ENCODE data around the gene GPC1. TPM values are rescaled to one million over a fixed set of nuclear protein-coding genes. Genes with fewer than 3 reads are reported as not detected.

GPC1 gene
- total RNA-seq, 4 donors from 2014 or later: 117 to 153 (median 144) TPM

DNA sequence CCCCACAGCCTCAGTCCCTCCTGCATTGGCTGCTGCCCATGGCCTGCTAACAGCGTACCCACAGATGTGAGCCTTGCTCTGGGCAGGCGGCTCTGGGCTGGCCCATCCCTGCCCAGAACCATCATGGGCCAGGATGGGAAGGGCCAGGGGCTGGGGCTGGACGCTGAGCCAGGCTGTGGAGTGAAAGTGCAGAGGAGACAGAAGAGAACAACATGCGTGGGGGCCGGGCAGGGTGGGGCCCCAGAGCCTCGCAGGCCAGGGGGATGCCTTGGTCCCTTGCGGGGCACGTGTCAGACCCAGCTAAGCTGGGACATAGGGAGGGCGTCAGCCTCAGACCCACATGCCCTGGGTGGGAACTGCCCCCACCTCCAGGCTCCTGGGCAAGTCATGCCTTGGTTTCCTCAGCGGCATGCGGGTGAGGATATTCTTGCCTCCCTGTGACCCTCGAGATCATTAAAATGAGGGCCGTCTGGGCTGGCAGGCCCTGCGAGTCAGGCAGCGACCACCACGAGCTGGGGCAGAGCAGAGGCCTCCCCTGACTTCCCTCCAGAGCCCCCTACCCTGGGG, 27.3 kb downstream of the GPC1 start:
- 84 to 89% methylated on average over 9 to 16 of the region's 16 CpGs for WGBS, 2 donors
- Histone ChIP-seq H3K36me3 (peaks cover 0 to 88% (median 0%) of the 10 kb centered on the region in 3 donors), H3K9me3 (no peaks in the 10 kb centered on the region), H3K27ac (no peak overlapping the region), H3K27me3 (no peaks in the 10 kb centered on the region), H3K4me1 (peaks cover 0 to 14% (median 0%) of the 10 kb centered on the region in 4 donors), H3K4me3 (no peak overlapping the region)
- peak in 1 of 2 donors; percentile 7 for DNase-seq (ENCODE audit: low spot score in 2 of 2)
- TF ChIP-seq, protein P1, sequence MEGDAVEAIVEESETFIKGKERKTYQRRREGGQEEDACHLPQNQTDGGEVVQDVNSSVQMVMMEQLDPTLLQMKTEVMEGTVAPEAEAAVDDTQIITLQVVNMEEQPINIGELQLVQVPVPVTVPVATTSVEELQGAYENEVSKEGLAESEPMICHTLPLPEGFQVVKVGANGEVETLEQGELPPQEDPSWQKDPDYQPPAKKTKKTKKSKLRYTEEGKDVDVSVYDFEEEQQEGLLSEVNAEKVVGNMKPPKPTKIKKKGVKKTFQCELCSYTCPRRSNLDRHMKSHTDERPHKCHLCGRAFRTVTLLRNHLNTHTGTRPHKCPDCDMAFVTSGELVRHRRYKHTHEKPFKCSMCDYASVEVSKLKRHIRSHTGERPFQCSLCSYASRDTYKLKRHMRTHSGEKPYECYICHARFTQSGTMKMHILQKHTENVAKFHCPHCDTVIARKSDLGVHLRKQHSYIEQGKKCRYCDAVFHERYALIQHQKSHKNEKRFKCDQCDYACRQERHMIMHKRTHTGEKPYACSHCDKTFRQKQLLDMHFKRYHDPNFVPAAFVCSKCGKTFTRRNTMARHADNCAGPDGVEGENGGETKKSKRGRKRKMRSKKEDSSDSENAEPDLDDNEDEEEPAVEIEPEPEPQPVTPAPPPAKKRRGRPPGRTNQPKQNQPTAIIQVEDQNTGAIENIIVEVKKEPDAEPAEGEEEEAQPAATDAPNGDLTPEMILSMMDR (IDR thresholded peaks at IDR 0.05): no peak
- TF ChIP-seq POLR2A (IDR thresholded peaks at IDR 0.05) (no peak), EP300 (IDR thresholded peaks at IDR 0.05) (no peak)

DNA sequence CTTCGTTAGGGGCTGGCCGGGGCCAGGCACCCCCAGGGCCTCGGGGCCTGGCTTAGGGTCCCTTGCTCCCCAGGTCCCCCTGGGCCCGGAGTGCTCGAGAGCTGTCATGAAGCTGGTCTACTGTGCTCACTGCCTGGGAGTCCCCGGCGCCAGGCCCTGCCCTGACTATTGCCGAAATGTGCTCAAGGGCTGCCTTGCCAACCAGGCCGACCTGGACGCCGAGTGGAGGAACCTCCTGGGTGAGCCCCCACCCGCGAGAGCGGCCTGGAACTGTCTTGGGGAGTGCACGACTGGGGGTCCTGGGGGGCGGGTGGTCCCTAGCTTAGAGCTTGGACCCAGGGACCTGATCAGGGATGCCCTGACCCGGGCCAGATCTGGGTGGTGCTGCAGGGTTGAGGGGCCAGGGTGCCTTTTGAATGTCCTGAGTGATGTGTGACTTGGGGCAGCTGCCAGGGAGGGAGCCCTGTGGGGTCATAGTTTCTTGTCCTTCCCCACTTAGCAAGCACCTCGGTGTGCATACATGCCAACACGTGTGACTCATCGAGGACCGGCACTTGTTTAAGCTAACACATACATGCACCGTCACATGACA, 27.9 kb downstream of the GPC1 start:
- Histone ChIP-seq H3K36me3 (peaks cover 0 to 88% (median 0%) of the 10 kb centered on the region in 3 donors), H3K27me3 (no peaks in the 10 kb centered on the region), H3K4me1 (peaks cover 0 to 13% (median 0%) of the 10 kb centered on the region in 4 donors), H3K4me3 (no peak overlapping the region), H3K9me3 (no peaks in the 10 kb centered on the region), H3K27ac (no peak overlapping the region)
- TF ChIP-seq, protein P1 (IDR thresholded peaks at IDR 0.05): no peak
- TF ChIP-seq POLR2A (IDR thresholded peaks at IDR 0.05) (no peak), EP300 (IDR thresholded peaks at IDR 0.05) (no peak)
- WGBS, 2 donors: 84 to 89% methylated on average over 10 to 18 of the region's 22 CpGs
- DNase-seq (ENCODE audit: low spot score in 2 of 2): peak; percentile 4 to 12

- no peak overlapping the region for H3K4me3 ChIP-seq
- no peaks in the 10 kb centered on the region for H3K9me3 ChIP-seq
- DNase-seq (ENCODE audit: low spot score in 2 of 2): peak; percentile 4 to 11
- H3K4me1 ChIP-seq: peaks cover 0 to 8% (median 0%) of the 10 kb centered on the region in 4 donors
- no peaks in the 10 kb centered on the region for H3K27me3 ChIP-seq
- TF ChIP-seq, protein P1 (IDR thresholded peaks at IDR 0.05): no peak
- TF ChIP-seq POLR2A (IDR thresholded peaks at IDR 0.05) (no peak), EP300 (IDR thresholded peaks at IDR 0.05) (no peak)
- WGBS, 2 donors: 91 to 95% methylated on average over 17 to 21 of the region's 21 CpGs
- H3K27ac ChIP-seq: no peak overlapping the region
- peaks cover 0 to 88% (median 0%) of the 10 kb centered on the region in 3 donors for H3K36me3 ChIP-seq
Measured at GRCh38 chr2:240463866-240464481, 28.5 kb downstream of the GPC1 start.

GRCh38 chr2:240464514-240465241, 29.2 kb downstream of the GPC1 start:
- Histone ChIP-seq H3K9me3 (no peaks in the 10 kb centered on the region), H3K4me1 (peaks cover 0 to under 1% (median 0%) of the 10 kb centered on the region in 4 donors), H3K27ac (no peak overlapping the region), H3K36me3 (peaks cover 0 to 81% (median 0%) of the 10 kb centered on the region in 3 donors), H3K27me3 (no peaks in the 10 kb centered on the region), H3K4me3 (no peak overlapping the region)
- DNase-seq (ENCODE audit: low spot score in 2 of 2): peak in 1 of 2 donors; percentile 11
- WGBS, 2 donors: 86 to 91% methylated on average over 29 to 30 of the region's 43 CpGs
- TF ChIP-seq EP300 (IDR thresholded peaks at IDR 0.05) (no peak), POLR2A (IDR thresholded peaks at IDR 0.05) (no peak)
- TF ChIP-seq, protein P1 (IDR thresholded peaks at IDR 0.05): no peak

All from tibial nerve (tissue), 4 donors.